GM10847 (cell line): ENCODE results near the gene PARVG.

Source experiments
- POLR2A ChIP-seq: IDR thresholded peaks from 2 replicates; pipeline ENCODE4 v1.6.1; 2011; ENCODE audit not compliant: insufficient read length; ENCODE audit errors: extremely low read depth

PARVG gene

GRCh38 chr22:44183287-44183588 is 2.5 kb downstream of the PARVG start:
- TF ChIP-seq POLR2A = no peak

GRCh38 chr22:44184006-44184405 is 3.3 kb downstream of the PARVG start:
- TF ChIP-seq POLR2A = no peak

DNA sequence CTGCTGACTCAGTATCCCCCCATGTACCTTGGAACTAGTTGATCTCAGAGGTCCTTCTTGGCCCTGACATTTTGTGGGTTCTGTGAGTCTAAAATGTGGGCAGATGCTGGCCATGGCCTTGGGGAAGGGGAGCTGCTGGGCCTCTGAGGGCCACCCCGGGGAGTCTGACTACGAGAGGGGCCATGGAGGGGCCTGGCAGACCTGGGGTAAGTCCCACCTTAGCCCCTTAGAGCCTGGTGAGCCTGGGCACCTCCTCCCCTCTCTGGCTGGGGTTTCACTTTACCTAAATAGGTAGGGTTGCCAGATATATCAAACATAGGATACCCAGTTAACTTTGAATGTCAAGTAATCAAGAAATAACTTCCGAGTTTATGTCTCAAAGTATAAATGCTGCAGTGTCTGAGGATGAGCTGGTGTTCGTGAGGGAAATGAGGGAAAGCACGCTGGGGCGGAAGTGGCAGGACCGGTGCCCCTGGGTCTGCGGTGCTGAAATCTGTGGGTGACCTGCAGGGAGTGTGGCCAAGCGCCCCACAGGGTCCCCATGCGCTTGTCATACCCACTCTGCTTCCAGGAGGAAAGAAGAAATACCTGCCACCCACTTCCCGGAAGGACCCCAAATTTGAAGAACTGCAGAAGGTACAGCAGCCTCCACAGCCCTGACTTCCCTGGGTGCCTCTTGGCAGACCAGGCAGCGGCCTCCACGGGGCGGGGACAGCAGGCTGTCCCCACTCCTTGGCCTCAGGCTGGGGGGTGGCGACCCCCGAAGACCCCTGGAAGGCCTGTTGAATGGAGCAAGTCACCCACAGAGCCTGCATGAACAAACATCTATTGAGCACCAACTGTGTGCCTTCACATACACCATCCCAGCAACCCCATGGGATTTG is 4.8 kb downstream of the PARVG start:
- TF ChIP-seq POLR2A = no peak

DNA sequence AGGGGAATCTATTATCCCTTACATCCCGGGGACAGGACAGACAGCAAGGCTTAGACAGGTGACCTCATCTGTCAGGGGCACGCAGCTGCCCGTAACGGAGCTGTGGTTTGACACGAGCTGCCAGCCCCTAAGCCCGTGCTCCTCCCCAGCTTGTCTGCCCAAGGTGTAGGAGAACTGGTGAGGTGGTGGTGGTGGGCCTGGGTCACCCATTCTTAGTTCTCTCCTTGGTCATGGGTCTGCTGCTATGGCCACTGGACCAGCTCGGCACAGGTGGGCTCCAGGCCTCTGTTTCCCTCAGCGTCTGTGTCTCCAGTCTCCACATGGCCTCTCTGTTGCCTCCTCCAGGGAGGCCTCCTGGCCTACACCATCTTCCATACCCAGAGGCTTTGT is 5.4 kb downstream of the PARVG start:
- TF ChIP-seq POLR2A = no peak

- TF ChIP-seq POLR2A = no peak
Observed at GRCh38 chr22:44186737-44187136, 6.0 kb downstream of the PARVG start.

DNA sequence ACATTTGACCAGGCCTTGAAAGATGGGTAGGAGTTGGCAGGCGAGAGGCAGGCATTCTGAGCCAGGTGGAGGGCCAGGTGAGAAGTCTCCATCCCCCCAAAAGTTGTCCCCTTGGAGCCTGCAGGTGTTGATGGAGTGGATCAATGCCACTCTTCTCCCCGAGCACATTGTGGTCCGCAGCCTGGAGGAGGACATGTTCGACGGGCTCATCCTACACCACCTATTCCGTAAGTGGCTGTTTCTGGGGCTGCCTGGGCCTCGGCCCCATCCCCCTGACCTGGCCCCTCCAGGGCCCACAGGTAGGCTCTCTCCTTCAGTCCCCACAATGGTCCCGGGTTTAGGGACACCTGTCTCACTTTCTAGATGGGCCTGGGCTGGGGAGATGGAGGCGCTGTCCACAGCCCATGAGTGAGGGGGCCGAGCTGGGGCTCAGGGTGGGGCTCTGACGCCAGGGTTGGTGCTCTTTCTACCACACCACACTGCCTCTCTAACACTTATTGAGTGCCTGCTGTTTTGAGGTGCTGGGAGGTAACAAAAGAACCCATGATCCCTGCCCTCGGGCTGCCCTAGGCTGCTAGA is 7.0 kb downstream of the PARVG start:
- no peak for TF ChIP-seq POLR2A

GRCh38 chr22:44188316-44188715 is 7.6 kb downstream of the PARVG start:
- no peak for TF ChIP-seq POLR2A

DNA sequence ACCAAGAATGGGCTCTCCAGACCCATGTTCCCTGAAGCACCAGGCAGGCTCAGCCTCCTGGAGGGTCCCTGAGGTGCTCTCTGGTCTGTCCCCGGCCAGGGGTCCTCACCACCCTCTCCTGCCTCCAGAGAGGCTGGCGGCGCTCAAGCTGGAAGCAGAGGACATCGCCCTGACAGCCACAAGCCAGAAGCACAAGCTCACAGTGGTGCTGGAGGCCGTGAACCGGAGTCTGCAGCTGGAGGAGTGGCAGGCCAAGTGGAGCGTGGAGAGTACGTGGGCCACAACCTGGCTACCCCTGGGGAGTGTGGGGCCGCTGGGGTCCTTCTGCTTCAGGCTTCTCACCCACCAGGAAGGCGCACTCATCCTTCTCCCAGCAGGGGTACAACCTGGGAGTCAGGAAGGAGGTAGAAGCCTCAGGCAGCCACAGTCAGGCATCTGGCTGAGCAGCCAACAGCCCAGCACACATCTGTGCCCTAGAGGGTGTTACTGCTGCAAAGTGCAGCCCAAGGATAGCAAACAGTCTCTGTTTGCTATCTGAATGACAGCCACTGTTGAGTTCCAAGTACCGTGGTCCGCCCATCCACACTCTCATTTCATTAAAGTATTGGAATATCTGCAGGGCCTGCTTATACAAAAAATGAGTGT is 8.4 kb downstream of the PARVG start:
- TF ChIP-seq POLR2A = no peak

DNA sequence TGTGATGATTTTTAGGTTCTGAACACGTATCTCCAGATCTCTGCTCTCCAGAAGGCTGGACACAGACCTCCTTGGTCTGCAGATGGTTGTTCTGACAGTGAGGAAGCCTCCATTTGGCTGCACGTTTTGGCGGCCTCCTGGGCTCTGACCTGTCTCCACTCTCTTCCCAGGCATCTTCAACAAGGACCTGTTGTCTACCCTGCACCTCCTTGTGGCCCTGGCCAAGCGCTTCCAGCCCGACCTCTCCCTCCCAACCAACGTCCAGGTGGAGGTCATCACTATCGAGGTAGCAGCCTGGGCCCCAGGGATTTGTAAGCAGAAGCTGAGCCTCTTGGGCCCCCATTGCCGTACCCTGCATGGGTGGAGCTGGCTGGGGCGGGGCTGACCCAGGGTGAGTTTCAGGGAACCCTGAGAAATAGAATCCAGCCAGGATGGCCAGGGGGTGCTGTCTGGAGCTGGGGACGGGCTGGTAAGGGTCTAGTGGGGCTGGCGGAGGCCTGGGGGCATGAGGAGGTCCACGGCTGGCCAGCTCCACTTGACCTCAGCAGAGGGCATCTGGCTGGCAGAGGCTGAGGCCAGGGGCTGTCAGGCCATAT is 9.8 kb downstream of the PARVG start:
- no peak for TF ChIP-seq POLR2A

DNA sequence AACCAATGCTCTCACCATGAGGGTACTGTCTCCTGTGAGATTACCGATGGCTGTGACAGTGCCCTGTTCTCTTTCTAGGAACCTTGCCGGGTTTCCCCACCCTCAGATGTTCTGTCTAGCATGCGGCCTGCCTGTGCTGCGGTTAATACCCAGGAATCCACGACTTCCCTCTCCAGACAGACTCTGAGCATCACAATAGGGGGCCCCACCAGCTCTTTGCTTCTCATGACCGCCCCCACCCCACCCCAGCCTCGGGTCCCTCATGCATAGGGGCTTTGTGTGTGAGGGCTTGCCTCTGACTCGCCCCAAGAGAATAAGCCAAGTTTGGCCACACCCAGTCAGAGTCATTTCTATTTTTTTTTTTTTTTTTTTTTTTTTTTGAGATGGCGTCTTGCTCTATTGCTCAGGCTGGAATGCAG is 10.3 kb downstream of the PARVG start:
- no peak for TF ChIP-seq POLR2A

GRCh38 chr22:44192098-44192815 is 11.5 kb downstream of the PARVG start:
- no peak for TF ChIP-seq POLR2A

DNA sequence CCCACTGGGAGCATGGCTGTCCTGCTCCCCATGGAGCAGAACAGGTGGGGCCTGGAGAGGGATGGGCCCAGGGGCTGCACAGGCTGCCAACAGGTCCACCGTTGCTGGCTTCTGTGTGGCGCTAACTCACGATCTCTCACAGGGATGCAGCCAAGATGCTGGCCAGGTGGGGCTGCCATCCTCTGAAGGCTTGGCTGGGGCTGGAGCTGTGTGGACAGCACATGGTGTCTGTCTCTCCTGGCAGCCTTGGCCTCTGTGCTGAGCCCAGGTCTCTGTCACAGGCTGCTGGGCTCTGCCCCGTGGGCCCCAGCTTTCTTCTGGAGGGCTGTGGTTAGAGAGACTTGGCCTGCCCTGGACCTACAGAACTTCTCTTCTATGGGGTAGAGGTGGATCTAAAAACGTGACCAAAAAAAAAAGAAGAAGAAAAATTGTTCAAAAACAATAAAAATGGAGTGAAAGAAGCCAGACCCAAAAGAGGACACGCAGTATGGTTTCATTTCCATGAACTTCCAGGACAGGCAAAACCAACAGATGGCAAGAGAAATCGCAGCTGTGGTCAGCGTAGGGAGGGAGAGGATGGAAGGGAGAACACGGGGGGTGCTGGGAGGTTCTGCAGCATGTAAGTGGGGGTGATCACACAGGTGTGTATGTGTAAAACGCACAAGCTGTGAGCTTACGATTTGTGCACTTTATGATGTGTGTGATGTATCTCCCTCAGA is 12.2 kb downstream of the PARVG start:
- no peak for TF ChIP-seq POLR2A

- TF ChIP-seq POLR2A = no peak
Observed at GRCh38 chr22:44193535-44193891, 12.8 kb downstream of the PARVG start.

- TF ChIP-seq POLR2A = no peak
Observed at GRCh38 chr22:44194569-44194968, 13.8 kb downstream of the PARVG start.

DNA sequence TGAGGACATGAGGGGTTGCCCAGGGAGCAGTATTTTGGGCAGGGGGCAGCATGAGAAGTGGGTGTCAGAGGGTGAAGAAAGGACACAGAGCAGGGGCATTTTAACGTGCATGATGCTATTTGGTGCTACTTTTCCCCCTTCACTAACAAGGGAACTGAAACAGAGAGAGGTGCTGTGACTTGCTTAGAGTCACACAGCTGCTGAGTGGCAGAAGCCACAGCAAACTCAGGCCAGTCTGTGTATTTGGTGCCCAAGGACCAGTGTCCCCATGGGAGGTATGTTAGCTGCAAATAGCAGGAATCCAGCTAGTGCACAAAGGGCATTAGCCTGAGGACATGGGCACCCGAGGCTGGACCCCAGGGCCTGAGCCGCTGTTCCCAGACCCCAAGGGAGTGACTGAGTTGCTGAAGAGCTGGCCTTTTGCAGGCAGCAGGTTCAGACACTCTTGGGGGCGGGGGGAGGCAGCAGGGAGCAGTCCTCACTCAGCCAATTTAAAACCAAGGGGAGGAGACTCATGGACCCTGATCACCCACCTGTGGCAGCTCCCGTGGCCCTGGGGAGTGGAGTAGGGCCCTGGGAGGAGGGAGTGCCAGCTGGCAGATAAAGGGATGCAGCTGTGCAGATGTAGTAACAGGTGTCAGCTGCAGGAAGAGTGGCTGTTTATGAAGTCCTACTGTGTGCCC is 14.6 kb downstream of the PARVG start:
- TF ChIP-seq POLR2A = no peak

DNA sequence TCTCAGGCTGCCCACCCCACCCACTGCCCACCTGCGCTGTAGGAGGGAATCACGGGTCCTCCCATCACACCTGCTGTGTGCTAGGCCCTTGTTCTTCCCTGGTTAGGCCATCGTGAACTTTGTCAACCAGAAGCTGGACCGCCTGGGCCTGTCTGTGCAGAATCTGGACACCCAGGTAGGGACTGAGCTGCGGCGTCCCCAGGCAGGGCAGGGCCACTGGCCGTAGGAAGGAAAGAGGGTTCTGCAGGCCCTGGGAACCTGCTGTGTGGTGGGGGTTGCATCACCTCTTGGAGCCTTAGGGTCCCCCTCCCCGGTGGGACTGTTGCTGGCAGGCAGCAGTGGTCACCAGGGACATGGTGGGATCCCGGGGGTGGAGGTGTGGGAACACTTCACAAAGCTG is 15.5 kb downstream of the PARVG start:
- TF ChIP-seq POLR2A = no peak
